Measurements from ENCODE around the gene SPCS2. TPM values are rescaled to one million over a fixed set of nuclear protein-coding genes. Genes with fewer than 3 reads are reported as not detected.
"Not testable (repeated sequence)": the region's sequence is repeated elsewhere in the genome, so short reads cannot be mapped to it uniquely, and the experiment has no call there.

SPCS2 gene
- total RNA-seq, 1 experiment from 2014 or later: 47.7 TPM

DNA sequence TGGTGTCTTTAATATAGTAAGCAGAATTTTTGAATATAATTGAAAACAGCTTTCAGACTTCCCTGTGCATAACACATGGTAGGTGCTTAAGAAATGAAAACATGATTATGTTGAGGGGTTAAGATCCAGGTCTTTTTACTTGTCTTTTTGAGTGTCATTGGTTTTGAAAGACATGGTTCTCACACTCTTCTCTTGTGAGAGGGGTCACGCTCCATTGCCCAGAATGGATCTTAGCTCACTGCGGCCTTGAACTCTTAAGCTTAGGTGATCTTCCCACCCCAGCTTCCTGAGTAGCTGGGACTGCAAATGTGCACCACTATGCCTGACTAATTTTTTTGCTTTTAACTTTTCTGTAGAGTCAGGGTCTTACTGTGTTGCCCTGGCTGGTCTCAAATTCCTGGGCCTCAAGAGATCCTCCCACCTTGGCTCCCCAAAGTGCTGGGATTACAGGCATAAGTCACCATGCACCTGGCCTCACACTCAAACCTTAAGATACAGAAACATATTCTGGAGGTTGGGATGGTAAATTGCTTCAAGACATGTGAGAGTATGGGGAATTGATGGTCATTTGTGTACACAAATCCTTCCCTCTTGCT lies 1.4 kb downstream of the SPCS2 start:
- DNase-seq (ENCODE audit: low spot score): no peak

DNA sequence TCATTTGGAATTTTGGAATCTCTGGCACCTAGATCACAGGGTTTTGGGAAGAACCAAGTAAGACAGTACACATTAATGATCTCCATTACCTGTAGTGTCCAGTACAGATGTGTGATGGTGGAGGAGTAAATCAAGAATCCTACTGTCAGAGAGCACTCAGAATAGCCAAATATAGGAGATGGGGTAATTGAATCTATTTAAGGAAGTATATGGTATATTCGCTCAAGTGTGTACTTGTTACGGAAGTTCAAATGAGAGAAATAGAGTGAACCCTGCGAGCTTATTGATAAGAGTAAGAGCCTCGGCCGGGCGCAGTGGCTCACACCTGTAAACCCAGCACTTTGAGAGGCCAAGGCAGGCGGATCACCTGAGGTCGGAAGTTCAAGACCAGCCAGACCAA lies 2.2 kb downstream of the SPCS2 start:
- no peak for DNase-seq (ENCODE audit: low spot score)

DNA sequence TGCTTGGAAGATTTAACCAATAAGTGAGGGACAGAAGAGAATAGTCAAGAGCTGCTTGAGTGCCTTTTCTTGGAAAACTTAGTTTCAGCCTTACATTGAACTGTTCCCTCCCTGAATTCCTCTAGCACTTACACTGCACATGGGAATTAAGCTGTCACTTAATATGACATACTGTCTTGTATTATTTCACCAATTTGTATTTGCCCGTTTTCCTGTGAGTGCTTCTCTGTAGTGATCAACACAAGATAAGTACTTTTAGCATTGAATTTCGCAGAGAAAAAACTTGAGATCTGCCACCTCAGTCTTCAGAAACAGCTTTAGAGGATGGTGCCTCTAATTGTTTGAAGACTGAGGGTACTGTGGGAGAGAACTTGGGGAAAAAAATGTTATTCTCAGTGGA lies 3.7 kb downstream of the SPCS2 start:
- no peak for DNase-seq (ENCODE audit: low spot score)

DNA sequence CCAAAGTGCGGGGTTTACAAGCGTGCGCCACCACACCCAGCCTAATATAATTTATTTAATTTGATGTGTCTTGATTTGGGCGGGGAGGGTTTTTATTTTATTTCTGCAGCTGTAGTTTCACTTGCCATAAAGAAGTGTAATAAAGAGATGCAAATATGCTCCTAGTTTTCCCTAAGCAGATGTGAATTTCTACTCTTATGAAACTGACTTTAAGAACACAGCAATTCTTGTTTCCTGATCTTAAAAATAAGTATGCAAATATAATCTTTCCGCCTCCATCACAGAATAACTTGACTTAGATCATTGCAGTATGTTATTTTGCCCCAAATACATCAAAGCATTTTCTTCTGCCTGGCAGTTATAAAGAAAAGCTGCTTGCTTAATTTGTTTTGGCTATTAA lies 4.4 kb downstream of the SPCS2 start:
- DNase-seq (ENCODE audit: low spot score): no peak

DNA sequence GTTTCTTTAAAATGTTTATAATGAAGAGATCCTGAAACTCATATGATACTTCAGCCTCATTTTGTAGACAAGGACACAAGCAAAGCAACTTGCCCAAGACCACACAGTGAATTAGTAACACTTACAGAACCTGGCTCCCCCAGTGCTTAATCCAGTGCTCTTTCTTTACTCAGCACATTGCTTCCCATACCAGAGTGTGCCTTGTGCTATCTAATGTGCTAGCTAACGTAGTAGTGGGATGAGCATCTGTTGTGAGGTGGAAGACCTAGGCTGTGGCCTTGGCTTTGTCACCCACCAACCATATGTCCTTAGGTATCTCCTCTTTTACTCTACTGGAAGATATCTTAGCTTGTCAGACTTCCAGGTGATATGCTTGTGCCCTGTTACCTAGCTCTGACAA lies 5.1 kb downstream of the SPCS2 start:
- no peak for DNase-seq (ENCODE audit: low spot score)

DNA sequence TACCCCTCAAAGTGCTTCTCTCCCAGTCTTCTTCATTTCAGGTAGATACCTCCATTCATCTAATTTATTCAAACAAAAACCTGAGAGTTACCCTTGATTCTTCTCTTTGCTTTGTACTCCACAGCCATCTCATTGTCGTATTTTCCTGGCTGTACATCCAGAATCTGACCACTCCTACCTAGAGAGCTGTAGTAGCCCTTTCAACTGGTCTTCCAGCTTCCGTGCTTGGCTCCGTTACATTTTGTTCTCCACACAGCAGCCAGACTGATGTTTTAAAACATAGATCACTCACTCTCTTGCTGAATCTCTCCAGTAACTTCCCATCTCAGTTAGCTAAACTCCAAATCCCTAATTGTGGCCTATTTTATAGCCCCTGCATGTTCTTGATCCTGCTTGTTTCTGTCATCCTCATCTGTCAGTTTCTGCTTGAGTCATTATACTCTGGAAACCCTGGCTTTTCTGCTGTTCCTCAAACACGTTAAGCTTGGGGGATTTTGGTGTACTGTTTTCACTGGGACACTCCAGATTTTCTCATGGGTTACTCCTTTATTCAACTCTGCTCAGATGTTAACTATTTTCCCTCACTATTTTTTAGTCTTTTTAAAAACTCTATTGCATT lies 7.4 kb downstream of the SPCS2 start:
- DNase-seq (ENCODE audit: low spot score): no peak

DNA sequence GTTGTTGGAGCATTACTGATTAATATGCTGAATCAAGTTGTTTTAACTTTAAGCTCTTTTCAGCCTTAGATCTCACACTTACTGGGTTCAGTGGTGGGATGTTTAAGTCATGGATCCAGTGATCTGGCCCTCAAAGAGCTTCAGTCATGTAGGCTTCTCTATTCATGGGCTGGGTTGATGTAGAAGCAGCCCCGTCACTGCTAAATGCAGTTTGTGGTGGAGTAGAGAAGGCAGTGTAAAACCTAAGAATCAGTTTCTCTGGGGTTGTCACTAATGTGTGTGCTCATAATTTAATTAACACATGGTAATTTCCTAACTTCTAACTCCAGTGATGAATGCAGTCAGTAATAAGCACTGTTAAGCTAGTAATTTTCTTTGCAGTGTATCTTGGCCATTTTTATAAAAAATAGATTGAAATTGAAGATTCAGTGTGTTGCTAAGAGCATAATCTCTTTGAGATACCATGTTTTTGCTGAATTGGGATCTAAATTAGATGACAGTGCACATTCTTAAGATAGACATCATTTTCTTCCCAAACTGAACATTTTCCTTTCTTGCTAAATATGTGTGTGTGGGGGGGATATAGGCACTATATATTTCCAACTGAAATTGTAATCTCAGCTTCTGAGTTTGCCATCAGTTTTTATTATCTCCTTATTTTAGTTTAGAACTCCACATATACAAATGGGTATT lies 9.0 kb downstream of the SPCS2 start:
- no peak for DNase-seq (ENCODE audit: low spot score)

DNA sequence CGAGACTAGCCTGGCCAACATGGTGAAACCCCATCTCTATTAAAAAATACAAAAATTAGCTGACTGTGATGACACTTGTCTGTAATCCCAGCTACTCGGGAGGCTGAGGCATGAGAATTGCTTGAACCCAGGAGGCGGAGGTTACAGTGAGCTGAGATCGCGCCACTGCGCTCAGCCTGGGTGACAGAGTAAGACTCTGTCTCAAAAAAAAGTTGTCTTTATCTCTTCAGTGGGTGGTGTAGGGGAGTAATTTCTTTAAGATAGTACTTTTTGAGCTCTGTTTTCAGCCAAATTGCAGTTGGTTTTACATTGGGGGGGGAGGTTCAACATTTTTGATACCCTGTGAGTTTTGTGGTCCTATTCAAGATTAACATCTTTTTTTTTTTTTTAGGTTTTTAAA lies 11.1 kb downstream of the SPCS2 start:
- not testable (repeated sequence) for DNase-seq (ENCODE audit: low spot score)

DNA sequence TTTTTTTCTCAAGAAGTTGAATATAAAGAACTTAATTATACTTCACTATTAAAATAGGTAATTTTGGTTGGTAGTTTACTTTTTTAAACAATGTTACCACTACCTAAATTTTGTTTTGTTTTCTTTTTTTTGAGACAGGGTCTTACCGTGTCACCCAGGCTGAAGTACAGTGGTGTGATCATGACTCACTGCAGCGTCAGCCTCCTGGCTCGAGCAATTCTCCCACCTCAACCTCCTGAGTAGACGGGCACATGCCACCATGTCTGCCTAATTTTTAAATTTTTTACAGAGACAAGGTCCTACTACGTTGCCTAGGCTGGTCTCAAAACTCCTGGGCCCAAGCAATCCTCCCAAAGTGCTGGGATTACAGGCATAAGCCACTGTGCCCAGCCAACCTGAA lies 17.6 kb downstream of the SPCS2 start:
- DNase-seq (ENCODE audit: low spot score): peak; percentile 20

DNA sequence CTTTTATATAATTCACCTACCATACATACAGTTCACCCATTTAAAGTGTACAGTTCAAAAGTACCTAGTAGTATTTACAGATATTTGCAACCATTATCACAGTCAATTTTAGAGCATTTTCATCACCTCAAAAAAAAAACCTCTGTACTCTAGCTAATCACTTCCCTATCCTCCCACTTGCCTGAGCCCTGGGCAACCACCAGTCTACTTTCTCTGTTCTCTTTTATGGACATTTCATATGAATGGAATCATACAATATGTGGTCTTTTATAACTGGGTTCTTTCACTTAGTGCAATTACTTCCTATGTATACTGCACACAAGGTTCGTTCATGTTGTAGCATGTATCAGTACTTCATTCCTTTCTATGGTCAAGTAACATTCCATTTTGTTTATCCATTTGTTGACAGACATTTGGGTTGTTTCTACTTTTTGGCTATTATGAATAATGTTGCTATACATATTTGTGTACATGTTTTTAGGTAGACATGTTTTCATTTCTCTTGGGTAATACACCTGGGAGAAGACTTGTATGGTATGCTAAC lies 21.9 kb downstream of the SPCS2 start:
- DNase-seq (ENCODE audit: low spot score): no peak

DNA sequence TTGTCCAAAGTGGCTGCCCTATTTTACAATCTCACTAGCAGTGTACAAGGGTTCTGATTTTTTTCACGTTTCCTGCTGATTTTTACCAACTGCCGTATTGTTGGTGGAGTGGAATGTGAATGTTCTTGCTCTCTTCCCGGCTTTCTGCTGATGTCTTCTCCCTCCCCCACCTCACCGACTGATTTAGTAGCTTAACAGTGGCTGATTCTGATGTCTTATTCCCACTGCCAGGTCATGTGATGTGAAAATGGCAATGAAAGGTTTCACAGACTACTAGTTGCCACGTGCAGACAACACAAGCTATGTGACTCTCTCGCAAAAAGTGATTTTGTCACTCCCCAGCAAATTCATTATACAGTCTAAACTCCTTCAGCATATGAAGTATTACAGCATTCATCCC lies 22.4 kb downstream of the SPCS2 start:
- no peak for DNase-seq (ENCODE audit: low spot score)

DNA sequence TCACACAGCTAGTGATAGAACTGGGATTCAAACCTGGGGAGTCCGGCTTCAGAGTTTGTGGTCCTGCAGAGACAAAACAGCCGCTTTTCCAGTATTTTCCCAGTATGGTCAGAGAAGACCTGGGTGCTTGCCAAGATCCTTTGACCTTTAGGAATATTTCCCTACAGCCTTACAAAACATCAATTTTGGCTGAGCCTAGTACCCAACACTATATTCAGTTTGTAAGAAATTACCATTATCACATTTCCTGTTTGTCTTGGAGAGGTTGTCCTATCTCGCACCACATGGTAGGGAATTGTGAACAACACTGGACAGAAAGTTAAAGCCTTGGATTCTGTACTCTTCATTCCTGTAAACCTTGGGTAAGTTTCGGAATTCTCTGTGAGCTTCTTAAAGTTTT lies 29.0 kb downstream of the SPCS2 start:
- DNase-seq (ENCODE audit: low spot score): no peak

DNA sequence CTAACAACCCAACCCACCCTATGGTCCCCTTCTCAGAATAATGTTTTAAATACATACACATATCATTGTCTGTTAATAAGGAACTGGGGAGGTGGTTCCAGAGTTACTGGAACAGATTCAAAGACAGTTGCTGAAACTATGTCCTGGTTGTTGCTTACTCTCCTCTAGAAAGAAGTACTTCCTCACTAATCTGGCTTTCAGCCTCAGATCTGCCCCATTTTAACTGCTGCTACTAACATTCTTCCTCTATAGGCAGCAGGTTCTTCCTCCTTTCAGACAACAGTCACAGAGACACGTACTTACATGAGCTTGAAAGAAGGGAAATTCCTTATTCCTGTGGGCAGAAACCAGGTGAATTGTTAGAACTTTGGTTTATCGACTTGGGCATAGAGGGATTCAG lies 31.6 kb downstream of the SPCS2 start:
- no peak for DNase-seq (ENCODE audit: low spot score)

DNA sequence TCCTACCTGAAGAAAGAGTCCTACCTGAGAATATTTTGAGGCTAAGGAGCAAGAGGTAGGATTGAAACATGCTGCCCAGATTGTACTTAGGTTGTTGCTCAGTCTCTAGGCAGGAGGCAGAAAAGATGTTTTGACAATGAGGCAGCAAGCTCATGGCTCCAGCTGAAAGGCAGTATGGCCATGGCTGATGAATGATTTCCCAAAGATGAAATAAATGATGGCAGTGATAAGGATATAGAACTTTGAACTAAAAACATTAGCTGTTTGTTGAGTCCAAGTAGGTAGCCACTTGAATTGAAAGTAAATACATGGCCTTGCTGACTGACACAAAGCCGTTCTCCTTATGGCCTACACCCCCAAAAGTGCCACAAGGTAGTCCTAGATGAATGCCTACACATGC lies 32.8 kb downstream of the SPCS2 start:
- DNase-seq (ENCODE audit: low spot score): no peak

DNA sequence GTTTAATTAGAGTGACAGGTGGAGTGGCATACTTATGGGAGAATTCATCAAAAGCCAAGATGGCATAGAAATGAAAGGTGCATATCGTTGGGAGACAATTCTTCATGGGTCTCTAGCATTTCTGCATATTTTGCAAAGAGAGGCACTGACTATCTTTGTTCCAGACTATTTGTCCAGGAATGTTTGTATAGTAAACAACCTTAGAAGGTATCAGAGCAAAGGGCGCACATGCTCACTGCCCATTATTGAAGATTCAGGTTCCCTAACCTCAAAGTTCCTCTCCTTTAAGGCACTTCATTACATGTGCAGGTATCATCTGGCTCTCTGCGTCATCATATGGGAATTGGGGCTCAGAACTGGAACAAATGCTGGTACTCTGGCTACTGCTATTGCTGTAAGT lies 35.0 kb downstream of the SPCS2 start:
- no peak for DNase-seq (ENCODE audit: low spot score)

DNA sequence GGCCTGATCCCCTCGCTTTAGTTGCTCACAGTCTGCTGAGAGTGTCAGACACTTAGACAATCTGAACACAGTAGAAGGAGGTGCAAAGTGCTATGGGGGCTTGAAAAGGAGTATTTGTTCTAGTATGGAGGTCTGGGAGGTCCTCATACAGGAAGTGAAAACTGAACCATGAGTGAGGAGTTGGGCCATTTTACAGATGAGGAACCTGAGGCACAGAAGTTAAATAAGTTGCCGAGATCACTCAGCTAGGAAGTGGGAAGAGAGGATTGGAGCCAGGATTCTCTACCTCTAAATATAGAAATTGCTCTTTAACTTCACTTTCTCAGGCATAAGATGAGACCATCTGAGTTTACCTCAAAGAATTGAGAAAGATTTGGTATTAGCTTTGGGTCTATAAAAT lies 35.7 kb downstream of the SPCS2 start:
- DNase-seq (ENCODE audit: low spot score): no peak

DNA sequence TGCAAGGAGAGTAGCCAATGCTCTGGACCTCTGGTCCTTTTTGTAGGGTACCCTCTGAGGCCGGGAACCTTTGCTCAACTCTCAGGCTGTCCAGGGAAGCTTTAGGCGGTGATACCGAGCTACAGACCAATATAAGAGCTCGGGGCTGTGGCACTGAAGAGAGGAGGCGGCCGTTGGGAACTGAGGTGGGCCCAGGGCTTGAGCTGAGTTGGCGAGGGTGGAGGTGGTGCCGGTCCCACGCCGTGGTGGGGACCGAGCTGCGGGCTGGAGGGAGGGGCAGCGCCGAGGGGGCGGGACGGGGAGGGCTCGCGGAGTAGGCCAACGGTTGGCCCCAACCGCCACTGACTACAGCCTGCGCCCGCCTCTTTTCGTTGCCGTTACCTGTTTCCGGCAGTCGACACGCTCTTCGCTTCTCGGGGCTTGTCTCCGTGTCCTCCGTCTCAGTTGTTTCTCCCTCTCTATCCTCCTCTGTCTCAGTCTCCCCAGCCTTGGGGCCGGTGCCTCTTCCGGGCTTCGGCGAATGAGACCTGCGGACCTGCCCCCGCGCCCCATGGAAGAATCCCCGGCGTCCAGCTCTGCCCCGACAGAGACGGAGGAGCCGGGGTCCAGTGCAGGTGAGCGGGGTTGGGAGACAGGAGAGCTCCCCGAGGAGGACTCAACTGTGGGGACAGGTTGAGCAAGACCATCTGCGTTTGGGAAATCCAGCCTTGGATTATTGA lies 39.6 kb downstream of the SPCS2 start, which contains the start of gene NEU3:
NEU3 (plus strand) TSS at position 393 of the 719 bp plus-strand sequence; CDS start at position 521, 128 bp downstream.
- peak; percentile 68 for DNase-seq (ENCODE audit: low spot score)

DNA sequence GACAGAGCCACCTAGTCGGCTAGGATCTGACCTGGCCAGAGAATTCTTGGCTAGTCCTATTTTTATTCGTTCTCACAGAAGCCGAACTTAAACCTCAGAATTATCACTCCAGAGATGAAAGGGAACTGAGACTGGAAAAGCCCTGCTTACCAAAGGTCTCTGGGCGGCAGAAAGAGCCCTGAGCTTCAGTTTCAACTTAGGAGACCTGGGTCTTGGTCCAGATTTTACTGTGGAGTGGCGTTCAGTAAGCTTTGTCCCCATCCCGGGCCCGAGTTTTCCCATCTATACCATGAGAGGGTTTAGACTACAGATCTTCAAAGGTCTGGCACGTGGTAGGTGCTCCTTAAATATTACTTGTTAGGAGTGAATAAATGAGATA lies 40.2 kb downstream of the SPCS2 start:
- no peak for DNase-seq (ENCODE audit: low spot score)

DNA sequence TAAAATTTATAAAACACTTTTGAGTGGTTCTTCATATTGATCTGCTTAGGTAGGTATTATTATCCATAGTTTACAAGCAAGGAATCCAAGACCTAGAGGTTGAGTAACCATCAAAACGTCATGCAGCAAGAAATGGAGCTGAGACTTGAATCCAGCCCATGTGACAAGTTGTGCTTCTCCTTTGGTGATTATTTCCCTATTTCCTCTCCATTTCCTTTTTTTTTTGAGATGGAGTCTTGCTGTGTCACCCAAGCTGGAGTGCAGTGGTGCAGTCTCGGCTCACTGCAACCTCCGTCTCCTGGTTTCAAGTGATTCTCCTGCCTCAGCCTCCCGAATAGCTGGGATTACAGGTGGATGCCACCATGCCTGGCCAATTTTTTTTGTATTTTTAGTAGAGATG lies 41.1 kb downstream of the SPCS2 start:
- not testable (repeated sequence) for DNase-seq (ENCODE audit: low spot score)

DNA sequence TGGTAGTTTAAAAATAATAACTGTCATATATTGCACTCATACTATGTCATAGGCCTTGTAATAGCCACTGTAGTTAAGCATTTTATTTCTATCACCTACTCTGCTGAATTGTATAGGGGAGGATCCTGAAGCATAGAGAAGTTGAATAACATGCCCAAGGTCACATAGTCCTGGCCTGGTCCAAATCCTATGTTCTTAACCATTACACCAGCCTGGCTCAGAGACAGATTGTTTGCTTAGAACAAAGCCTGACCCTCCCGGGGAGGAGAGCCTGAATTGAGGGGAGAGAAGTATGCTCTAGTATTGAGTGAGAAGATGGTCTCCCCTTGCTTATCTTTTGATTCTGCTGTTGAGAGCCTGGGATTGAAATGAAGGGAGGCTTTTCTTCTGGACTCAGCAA lies 41.9 kb downstream of the SPCS2 start:
- DNase-seq (ENCODE audit: low spot score): no peak

DNA sequence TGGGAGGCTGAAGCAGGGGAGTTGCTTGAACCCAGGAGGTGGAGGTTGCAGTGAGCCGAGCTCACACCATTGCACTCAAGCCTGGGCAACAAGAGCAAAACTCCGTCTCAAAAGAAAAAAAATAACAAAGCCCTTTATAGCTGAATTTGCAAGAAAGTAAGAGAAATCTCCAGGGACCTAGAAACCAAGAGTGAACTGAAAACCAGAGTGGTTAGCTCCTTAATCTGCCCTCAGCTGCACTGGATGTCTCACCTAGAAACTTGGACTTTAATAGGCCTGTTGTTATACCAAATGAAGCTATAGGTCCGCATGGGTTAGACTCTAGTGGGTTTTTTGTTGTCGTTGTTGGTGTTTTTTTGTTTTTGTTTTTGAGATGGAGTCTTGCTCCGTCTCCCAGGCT lies 43.8 kb downstream of the SPCS2 start:
- no peak for DNase-seq (ENCODE audit: low spot score)

DNA sequence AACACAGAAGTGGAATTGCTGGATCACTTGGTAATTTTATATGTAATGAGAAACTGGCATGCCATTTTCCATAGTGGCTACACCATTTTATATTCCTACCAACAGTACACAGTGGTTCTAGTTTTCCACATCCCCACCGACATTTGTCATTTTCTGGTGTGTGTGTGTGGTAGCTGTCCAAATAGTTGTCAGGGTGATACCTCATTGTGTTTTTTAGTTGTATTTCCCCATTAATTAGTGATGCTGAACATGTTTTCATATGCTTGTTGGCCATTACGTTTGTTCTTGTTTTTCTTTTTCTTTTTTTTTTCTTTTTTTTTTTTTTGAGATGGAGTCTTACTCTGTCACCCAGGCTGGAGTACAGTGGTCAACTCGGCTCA lies 51.9 kb downstream of the SPCS2 start:
- DNase-seq (ENCODE audit: low spot score): no peak

DNA sequence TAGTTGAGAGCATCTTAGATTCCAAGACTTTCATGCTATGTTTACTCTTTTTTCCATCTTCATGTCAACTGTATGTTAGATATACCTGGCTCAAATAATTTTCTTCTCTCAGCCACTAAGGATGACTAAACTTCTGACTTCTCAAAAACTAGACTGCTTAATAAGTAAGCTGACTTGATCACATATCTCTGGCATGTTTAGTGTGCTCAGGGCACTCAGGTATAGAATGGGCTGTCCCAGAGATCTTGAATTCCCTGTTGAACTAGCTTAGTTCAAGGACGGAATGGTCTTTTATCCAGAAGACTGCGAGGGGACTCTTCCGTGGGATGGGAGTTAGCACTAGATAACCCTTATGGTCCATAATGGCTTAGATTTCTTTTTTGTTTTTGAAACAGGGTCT lies 52.6 kb downstream of the SPCS2 start:
- no peak for DNase-seq (ENCODE audit: low spot score)
